C1 segment of cervical spinal cord (tissue), 14 donors: ENCODE measurements around the gene SCGB3A1.

Experiments used
- DNase-seq, 14 donors: peaks; one replicate each; lab custom pipeline; 2025; lab: John Stamatoyannopoulos, UW

The SCGB3A1 gene

GRCh38 chr5:180591311-180591887 lies at the start of gene SCGB3A1:
Gene SCGB3A1, minus strand, starts transcription at chr5:180591499. Its CDS starts 37 bp downstream, at chr5:180591462.
- no peak for DNase-seq

- no peak for DNase-seq
Measured at GRCh38 chr5:180640611-180640860, 49.2 kb upstream of the SCGB3A1 start.

- DNase-seq = no peak
Measured at GRCh38 chr5:180639741-180640610, 48.7 kb upstream of the SCGB3A1 start.

GRCh38 chr5:180639287-180639686 lies 48.0 kb upstream of the SCGB3A1 start:
- no peak for DNase-seq

- DNase-seq = no peak
Measured at GRCh38 chr5:180637962-180638680, 46.8 kb upstream of the SCGB3A1 start.

- DNase-seq = no peak
Measured at GRCh38 chr5:180636403-180637075, 45.2 kb upstream of the SCGB3A1 start.

GRCh38 chr5:180636016-180636402 lies 44.7 kb upstream of the SCGB3A1 start:
- no peak for DNase-seq

- no peak for DNase-seq
Measured at GRCh38 chr5:180633283-180634177, 42.2 kb upstream of the SCGB3A1 start.

- DNase-seq = no peak
Measured at GRCh38 chr5:180632768-180633167, 41.5 kb upstream of the SCGB3A1 start.

GRCh38 chr5:180631549-180632383 lies 40.5 kb upstream of the SCGB3A1 start:
- no peak for DNase-seq

GRCh38 chr5:180630426-180630825 lies 39.1 kb upstream of the SCGB3A1 start:
- DNase-seq = no peak

GRCh38 chr5:180629831-180630382 lies 38.6 kb upstream of the SCGB3A1 start:
- no peak for DNase-seq

GRCh38 chr5:180628827-180629750 lies 37.8 kb upstream of the SCGB3A1 start:
- no peak for DNase-seq

- DNase-seq = no peak
Measured at GRCh38 chr5:180628211-180628610, 36.9 kb upstream of the SCGB3A1 start.

GRCh38 chr5:180627386-180628120 lies 36.3 kb upstream of the SCGB3A1 start:
- DNase-seq = no peak

GRCh38 chr5:180626661-180627385 lies 35.5 kb upstream of the SCGB3A1 start:
- no peak for DNase-seq
